HepG2 (cell line): ENCODE measurements around the gene VPS11. TPM values are rescaled to one million over a fixed set of nuclear protein-coding genes. Genes with fewer than 3 reads are reported as not detected.
A peak's percentile ranks its signal among the peaks of the same experiment; 100 is the strongest.

Experiments
- CSRNP1 ChIP-seq: sonication (generic); formaldehyde crosslinking; IDR thresholded peaks from 2 replicates; pipeline ENCODE4 v1.8.1; 2023; ENCODE audit warnings: mild to moderate bottlenecking, missing genetic modification reagents
- ELF4 ChIP-seq: sonication (generic); formaldehyde crosslinking; IDR thresholded peaks from 2 replicates; pipeline ENCODE4 v1.5.0; 2020; ENCODE audit warnings: missing genetic modification reagents, mild to moderate bottlenecking, moderate library complexity, borderline replicate concordance
- FOXA3 ChIP-seq: IDR thresholded peaks from 2 replicates; pipeline ENCODE4 v1.6.1; 2016; ENCODE audit warnings: missing genetic modification reagents, missing compliant biosample characterization
- PPARG ChIP-seq: conservative IDR thresholded peaks from 2 replicates; pipeline ENCODE4 v1.6.1; 2016; ENCODE audit warnings: missing biosample characterization, missing genetic modification reagents
- RBAK ChIP-seq: sonication (generic); formaldehyde crosslinking; IDR thresholded peaks from 2 replicates; pipeline ENCODE4 v1.5.1; 2020; ENCODE audit warnings: mild to moderate bottlenecking, missing genetic modification reagents
- SNAPC4 ChIP-seq: sonication (generic); formaldehyde crosslinking; IDR thresholded peaks from 2 replicates; pipeline ENCODE4 v1.4.0; 2020; ENCODE audit warnings: mild to moderate bottlenecking, missing genetic modification reagents
- SUZ12 ChIP-seq: fragments of 150-350 bp; IDR thresholded peaks from 2 replicates; pipeline ENCODE4 v1.6.1; 2014; ENCODE audit warnings: low read depth, low read length
- ZNF513 ChIP-seq: sonication (generic); formaldehyde crosslinking; conservative IDR thresholded peaks from 2 replicates; pipeline ENCODE4 v1.5.0; 2020; ENCODE audit warnings: missing genetic modification reagents
- ZNF75D ChIP-seq: sonication (generic); formaldehyde crosslinking; IDR thresholded peaks from 2 replicates; pipeline ENCODE4 v1.8.1; 2023; ENCODE audit warnings: missing genetic modification reagents, mild to moderate bottlenecking, borderline replicate concordance
- polyA plus RNA-seq, 8 experiments: library from polyadenylated mRNA; depleted of rRNA in 3 of 8; stranded (reverse) in 7 of 8; unstranded in 1 of 8; fragments of >200 nt; fragmentation: Illumina TruSeq in 4 of 8; extraction: Trizol in 4 of 8; gene quantifications; 2 replicates each; pipeline versions ENCODE4 v1.2.1 to v1.2.3, GENCODE V29; 2011 to 2016; ENCODE audit warnings: low read depth in 4 of 8, missing spikeins in 1 of 8, mixed read lengths in 1 of 8; ENCODE audit not compliant: insufficient read depth in 1 of 8
- total RNA-seq, 5 experiments: library from RNA; depleted of rRNA; stranded (reverse); fragments of >200 nt; fragmentation: Illumina TruSeq; extraction: Trizol; gene quantifications; 2 replicates each; pipeline ENCODE4 v1.2.3, GENCODE V29; 2016; ENCODE audit warnings: low read depth in 1 of 5
- TF ChIP-seq, protein P1 (sequence below): sonication (generic); formaldehyde crosslinking; conservative IDR thresholded peaks from 2 replicates; pipeline ENCODE4 v1.8.0; 2022; ENCODE audit warnings: missing genetic modification reagents
- TF ChIP-seq, protein P2 (sequence below): IDR thresholded peaks from 2 replicates; pipeline ENCODE4 v1.6.1; 2012; ENCODE audit warnings: low read depth, low read length, improper control_type of control experiment
- TF ChIP-seq, protein P3 (sequence below): sonication (generic); formaldehyde crosslinking; IDR thresholded peaks from 2 replicates; pipeline ENCODE4 v1.4.0; 2020; ENCODE audit warnings: missing genetic modification reagents

The VPS11 gene
- total and polyA plus RNA-seq, 2 of the 13 experiments (the other 11 are each of a cell fraction or from before 2014, with no cell fraction given): 13.7 to 21.6 TPM

DNA sequence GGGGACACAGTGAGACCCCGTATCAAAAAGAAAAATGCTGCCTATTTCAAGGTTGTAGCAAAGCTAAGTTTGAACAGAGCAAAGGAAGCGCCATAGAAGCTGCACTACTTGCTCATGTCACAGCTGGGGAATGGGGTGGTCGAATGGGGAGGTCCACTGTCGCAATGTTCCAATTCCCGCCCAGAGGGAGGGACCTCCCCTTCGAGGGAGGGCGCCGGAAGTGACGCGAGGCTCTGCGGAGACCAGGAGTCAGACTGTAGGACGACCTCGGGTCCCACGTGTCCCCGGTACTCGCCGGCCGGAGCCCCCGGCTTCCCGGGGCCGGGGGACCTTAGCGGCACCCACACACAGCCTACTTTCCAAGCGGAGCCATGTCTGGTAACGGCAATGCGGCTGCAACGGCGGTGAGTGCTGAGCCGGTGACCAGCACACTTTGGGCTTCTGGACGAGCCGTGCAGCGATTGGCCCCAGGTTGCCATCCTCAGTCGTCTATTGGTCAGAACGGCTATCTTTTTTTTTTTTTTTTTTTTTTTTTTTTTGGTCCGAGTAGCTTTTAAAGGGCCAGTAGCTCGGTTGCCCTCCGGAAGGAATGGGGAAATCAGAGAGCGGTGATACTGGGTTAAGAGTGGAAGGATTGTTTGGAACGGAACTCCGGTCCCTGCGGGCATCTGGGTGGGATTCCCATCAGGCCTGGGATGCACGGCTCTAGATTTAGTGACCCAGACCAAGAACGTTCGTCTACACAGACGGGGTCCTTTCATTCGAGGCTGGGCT, 17.2 kb downstream of the VPS11 start, which contains the start of gene HMBS (continued):
- TF ChIP-seq ELF4 (CRISPR knock-in tag): no peak
- peak; percentile 55 for TF ChIP-seq PPARG (CRISPR knock-in tag)
- TF ChIP-seq, protein P1, sequence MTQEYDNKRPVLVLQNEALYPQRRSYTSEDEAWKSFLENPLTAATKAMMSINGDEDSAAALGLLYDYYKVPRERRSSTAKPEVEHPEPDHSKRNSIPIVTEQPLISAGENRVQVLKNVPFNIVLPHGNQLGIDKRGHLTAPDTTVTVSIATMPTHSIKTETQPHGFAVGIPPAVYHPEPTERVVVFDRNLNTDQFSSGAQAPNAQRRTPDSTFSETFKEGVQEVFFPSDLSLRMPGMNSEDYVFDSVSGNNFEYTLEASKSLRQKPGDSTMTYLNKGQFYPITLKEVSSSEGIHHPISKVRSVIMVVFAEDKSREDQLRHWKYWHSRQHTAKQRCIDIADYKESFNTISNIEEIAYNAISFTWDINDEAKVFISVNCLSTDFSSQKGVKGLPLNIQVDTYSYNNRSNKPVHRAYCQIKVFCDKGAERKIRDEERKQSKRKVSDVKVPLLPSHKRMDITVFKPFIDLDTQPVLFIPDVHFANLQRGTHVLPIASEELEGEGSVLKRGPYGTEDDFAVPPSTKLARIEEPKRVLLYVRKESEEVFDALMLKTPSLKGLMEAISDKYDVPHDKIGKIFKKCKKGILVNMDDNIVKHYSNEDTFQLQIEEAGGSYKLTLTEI (CRISPR knock-in tag): no peak
- TF ChIP-seq SUZ12: no peak
- peak; percentile 83; the same call in 1 of the 2 replicates for TF ChIP-seq CSRNP1
- 0 out of 2 replicates have a peak, but pooled peaks have one; percentile 3 for TF ChIP-seq FOXA3 (CRISPR knock-in tag)
- TF ChIP-seq RBAK (CRISPR knock-in tag): 0 out of 2 replicates have a peak, but pooled peaks have one; percentile 16
- TF ChIP-seq, protein P2, sequence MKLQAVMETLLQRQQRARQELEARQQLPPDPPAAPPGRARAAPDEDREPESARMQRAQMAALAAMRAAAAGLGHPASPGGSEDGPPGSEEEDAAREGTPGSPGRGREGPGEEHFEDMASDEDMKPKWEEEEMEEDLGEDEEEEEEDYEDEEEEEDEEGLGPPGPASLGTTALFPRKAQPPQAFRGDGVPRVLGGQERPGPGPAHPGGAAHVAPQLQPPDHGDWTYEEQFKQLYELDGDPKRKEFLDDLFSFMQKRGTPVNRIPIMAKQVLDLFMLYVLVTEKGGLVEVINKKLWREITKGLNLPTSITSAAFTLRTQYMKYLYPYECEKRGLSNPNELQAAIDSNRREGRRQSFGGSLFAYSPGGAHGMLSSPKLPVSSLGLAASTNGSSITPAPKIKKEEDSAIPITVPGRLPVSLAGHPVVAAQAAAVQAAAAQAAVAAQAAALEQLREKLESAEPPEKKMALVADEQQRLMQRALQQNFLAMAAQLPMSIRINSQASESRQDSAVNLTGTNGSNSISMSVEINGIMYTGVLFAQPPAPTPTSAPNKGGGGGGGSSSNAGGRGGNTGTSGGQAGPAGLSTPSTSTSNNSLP: no peak
- no peak for TF ChIP-seq ZNF513 (CRISPR knock-in tag)
- TF ChIP-seq, protein P3, sequence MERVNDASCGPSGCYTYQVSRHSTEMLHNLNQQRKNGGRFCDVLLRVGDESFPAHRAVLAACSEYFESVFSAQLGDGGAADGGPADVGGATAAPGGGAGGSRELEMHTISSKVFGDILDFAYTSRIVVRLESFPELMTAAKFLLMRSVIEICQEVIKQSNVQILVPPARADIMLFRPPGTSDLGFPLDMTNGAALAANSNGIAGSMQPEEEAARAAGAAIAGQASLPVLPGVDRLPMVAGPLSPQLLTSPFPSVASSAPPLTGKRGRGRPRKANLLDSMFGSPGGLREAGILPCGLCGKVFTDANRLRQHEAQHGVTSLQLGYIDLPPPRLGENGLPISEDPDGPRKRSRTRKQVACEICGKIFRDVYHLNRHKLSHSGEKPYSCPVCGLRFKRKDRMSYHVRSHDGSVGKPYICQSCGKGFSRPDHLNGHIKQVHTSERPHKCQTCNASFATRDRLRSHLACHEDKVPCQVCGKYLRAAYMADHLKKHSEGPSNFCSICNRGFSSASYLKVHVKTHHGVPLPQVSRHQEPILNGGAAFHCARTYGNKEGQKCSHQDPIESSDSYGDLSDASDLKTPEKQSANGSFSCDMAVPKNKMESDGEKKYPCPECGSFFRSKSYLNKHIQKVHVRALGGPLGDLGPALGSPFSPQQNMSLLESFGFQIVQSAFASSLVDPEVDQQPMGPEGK (CRISPR knock-in tag): peak; percentile 85
- TF ChIP-seq ZNF75D (CRISPR knock-in tag): no peak
- peak; percentile 82 for TF ChIP-seq SNAPC4 (CRISPR knock-in tag)
